GM23338 (cell line): Measurements from ENCODE around the gene ZNF580. TPM values are rescaled to one million over a fixed set of nuclear protein-coding genes. Genes with fewer than 3 reads are reported as not detected.

Experiments
- ATAC-seq: fragments of 200-7000 bp; cut with Tn5 transposase; 3 replicates; pipeline ENCODE4 v1.9.1; 2020
- DNase-seq: peaks from one replicate; pipeline ENCODE4 v3.0.0-alpha.2; 2015; ENCODE audit warnings: low spot score
- H2AFZ ChIP-seq: fragments of 200-600 bp; sonication (generic); 2 replicates; pipeline ENCODE4 v1.8.0; 2016; ENCODE audit warnings: antibody characterized with exemption, mild to moderate bottlenecking, moderate library complexity
- H3F3A ChIP-seq: fragments of 200-600 bp; sonication (generic); replicated peaks from 2 replicates; pipeline ENCODE4 v1.8.0; 2017; ENCODE audit warnings: antibody characterized with exemption, mixed run types, low read depth
- H3K27ac ChIP-seq: fragments of 200-600 bp; sonication (generic); 2 replicates; pipeline ENCODE4 v1.6.1; 2016; ENCODE audit warnings: low read depth
- H3K27me3 ChIP-seq: fragments of 200-600 bp; sonication (generic); 2 replicates; pipeline ENCODE4 v1.8.0; 2016; ENCODE audit warnings: mild to moderate bottlenecking, mixed run types, moderate library complexity; ENCODE audit not compliant: insufficient read depth
- H3K36me3 ChIP-seq: fragments of 200-600 bp; sonication (generic); 2 replicates; pipeline ENCODE4 v1.8.0; 2016; ENCODE audit warnings: mild to moderate bottlenecking; ENCODE audit not compliant: insufficient read depth
- H3K4me1 ChIP-seq: fragments of 200-600 bp; sonication (generic); 2 replicates; pipeline ENCODE4 v1.8.0; 2016; ENCODE audit warnings: mild to moderate bottlenecking, moderate library complexity; ENCODE audit not compliant: insufficient read depth
- H3K4me2 ChIP-seq: fragments of 200-600 bp; sonication (generic); 2 replicates; pipeline ENCODE4 v1.7.1; 2017; ENCODE audit warnings: mixed run types
- H3K4me3 ChIP-seq: fragments of 200-600 bp; sonication (generic); 2 replicates; pipeline ENCODE4 v1.6.1; 2016; ENCODE audit warnings: mixed run types
- H3K79me2 ChIP-seq: fragments of 200-600 bp; sonication (generic); replicated peaks from 2 replicates; pipeline ENCODE4 v1.8.0; 2017; ENCODE audit warnings: mild to moderate bottlenecking; ENCODE audit not compliant: insufficient read depth
- H3K9me2 ChIP-seq: fragments of 200-600 bp; sonication (generic); 2 replicates; pipeline ENCODE4 v1.8.0; 2017; ENCODE audit not compliant: insufficient read depth
- H4K20me1 ChIP-seq: fragments of 200-600 bp; sonication (generic); replicated peaks from 2 replicates; pipeline ENCODE4 v1.8.0; 2017; ENCODE audit warnings: mild to moderate bottlenecking; ENCODE audit not compliant: insufficient read depth
- H3K27ac Mint-ChIP-seq: 2 replicates; pipeline ENCODE4 v1.8.0; 2020; ENCODE audit warnings: inconsistent platforms, mild to moderate bottlenecking, moderate library complexity, mixed read lengths
- H3K27me3 Mint-ChIP-seq: 3 replicates; pipeline ENCODE4 v1.8.0; 2022; ENCODE audit warnings: low read depth, mild to moderate bottlenecking, moderate library complexity, mixed read lengths, inconsistent platforms; ENCODE audit not compliant: insufficient read depth, poor library complexity
- H3K36me3 Mint-ChIP-seq: 3 replicates; pipeline ENCODE4 v1.8.0; 2021; ENCODE audit warnings: low read depth, mild to moderate bottlenecking, inconsistent platforms, moderate library complexity, mixed read lengths
- H3K4me1 Mint-ChIP-seq: 3 replicates; pipeline ENCODE4 v1.8.0; 2020; ENCODE audit warnings: mild to moderate bottlenecking, inconsistent platforms, mixed read lengths
- H3K4me3 Mint-ChIP-seq: 3 replicates; pipeline ENCODE4 v1.8.0; 2021; ENCODE audit warnings: moderate library complexity, mild to moderate bottlenecking, inconsistent platforms, mixed read lengths
- H3K9me3 Mint-ChIP-seq: 3 replicates; pipeline ENCODE4 v1.8.0; 2020; ENCODE audit warnings: moderate library complexity, mild to moderate bottlenecking, inconsistent platforms, mixed read lengths
- CREB1 ChIP-seq: fragments of 250-450 bp; sonication (Bioruptor Pico); IDR thresholded peaks from 2 replicates; pipeline ENCODE4 v1.5.0; 2020; ENCODE audit warnings: low read depth, mild to moderate bottlenecking, moderate library complexity
- EZH2 ChIP-seq: fragments of 200-600 bp; sonication (generic); IDR thresholded peaks from one replicate; pipeline ENCODE4 v1.8.0; 2017; ENCODE audit warnings: antibody characterized with exemption, mild to moderate bottlenecking, low read depth; ENCODE audit not compliant: unreplicated experiment
- EZH2phosphoT487 ChIP-seq: fragments of 200-600 bp; sonication (generic); IDR thresholded peaks from one replicate; pipeline ENCODE4 v1.8.1; 2018; ENCODE audit warnings: antibody characterized with exemption; ENCODE audit not compliant: unreplicated experiment
- JUNB ChIP-seq: IDR thresholded peaks from one replicate; pipeline ENCODE4 v1.6.1; 2016; ENCODE audit warnings: antibody characterized with exemption; ENCODE audit not compliant: unreplicated experiment
- NANOG ChIP-seq: IDR thresholded peaks from 2 replicates; pipeline ENCODE4 v1.6.1; 2016; ENCODE audit warnings: antibody characterized with exemption, borderline replicate concordance
- REST ChIP-seq: IDR thresholded peaks from one replicate; pipeline ENCODE4 v1.6.1; 2018; ENCODE audit warnings: antibody characterized with exemption; ENCODE audit not compliant: unreplicated experiment
- STAT1 ChIP-seq: IDR thresholded peaks from one replicate; pipeline ENCODE4 v1.6.1; 2016; ENCODE audit warnings: antibody characterized with exemption; ENCODE audit not compliant: unreplicated experiment
- ZNF114 ChIP-seq: fragments of 250-450 bp; sonication (Bioruptor Pico); IDR thresholded peaks from 2 replicates; pipeline ENCODE4 v1.5.0; 2020; ENCODE audit warnings: mild to moderate bottlenecking, moderate library complexity
- ZNF331 ChIP-seq: fragments of 250-450 bp; sonication (Bioruptor Pico); IDR thresholded peaks from 2 replicates; pipeline ENCODE4 v1.5.0; 2020; ENCODE audit warnings: low read depth, mild to moderate bottlenecking, moderate library complexity
- polyA plus RNA-seq: library from polyadenylated mRNA; unstranded; fragments of >200 nt; fragmentation: Nextera tagmentation; extraction: Ambion mirVana; gene quantifications from 2 replicates; pipeline ENCODE4 v1.2.1, GENCODE V29; 2016
- total RNA-seq: library from RNA; depleted of rRNA; stranded (reverse); fragments of >200 nt; shearing (Covaris generic); gene quantifications from 2 replicates; pipeline ENCODE4 v1.2.3, GENCODE V29; 2014
- TF ChIP-seq, protein P1 (sequence below), 2 experiments: fragments of 200-600 bp in 1 of 2; sonication (generic) in 1 of 2; conservative IDR thresholded peaks; 2 replicates each; pipeline versions ENCODE4 v1.5.1 to v1.6.1; 2016 to 2017; ENCODE audit warnings: antibody characterized with exemption in 2 of 2, low read depth in 2 of 2, mild to moderate bottlenecking in 2 of 2, moderate library complexity in 1 of 2

The ZNF580 gene
- total and polyA plus RNA-seq, 2 experiments from 2014 or later, result 18.7 to 23.6 TPM

GRCh38 chr19:55663846-55664536 is 23.2 kb downstream of the ZNF580 start:
- Histone ChIP-seq H3K9me2 (no peaks in the 10 kb centered on the region), H2AFZ (no peak overlapping the region), H3K4me2 (no peak overlapping the region), H3K27me3 (no peaks in the 10 kb centered on the region), H3F3A (peaks cover 9% of the 10 kb centered on the region; the same call in 1 of the 2 replicates), H3K4me3 (no peak overlapping the region), H3K4me1 (no peaks in the 10 kb centered on the region), H4K20me1 (peaks cover 49% of the 10 kb centered on the region), H3K36me3 (peaks cover 37% of the 10 kb centered on the region), H3K27ac (no peak overlapping the region), H3K79me2 (peaks cover 94% of the 10 kb centered on the region)
- Mint-ChIP-seq H3K36me3 (peaks cover 90% of the 10 kb centered on the region), H3K27ac (no peak overlapping the region), H3K4me3 (no peak overlapping the region), H3K27me3 (peaks cover 19% of the 10 kb centered on the region), H3K9me3 (peaks cover 5% of the 10 kb centered on the region; the same call in 2 of the 3 replicates), H3K4me1 (peaks cover 6% of the 10 kb centered on the region)
- DNase-seq, result no peak
- no peak for ATAC-seq
- no peak for TF ChIP-seq NANOG
- no peak for TF ChIP-seq JUNB
- no peak for TF ChIP-seq STAT1
- TF ChIP-seq, protein P1, sequence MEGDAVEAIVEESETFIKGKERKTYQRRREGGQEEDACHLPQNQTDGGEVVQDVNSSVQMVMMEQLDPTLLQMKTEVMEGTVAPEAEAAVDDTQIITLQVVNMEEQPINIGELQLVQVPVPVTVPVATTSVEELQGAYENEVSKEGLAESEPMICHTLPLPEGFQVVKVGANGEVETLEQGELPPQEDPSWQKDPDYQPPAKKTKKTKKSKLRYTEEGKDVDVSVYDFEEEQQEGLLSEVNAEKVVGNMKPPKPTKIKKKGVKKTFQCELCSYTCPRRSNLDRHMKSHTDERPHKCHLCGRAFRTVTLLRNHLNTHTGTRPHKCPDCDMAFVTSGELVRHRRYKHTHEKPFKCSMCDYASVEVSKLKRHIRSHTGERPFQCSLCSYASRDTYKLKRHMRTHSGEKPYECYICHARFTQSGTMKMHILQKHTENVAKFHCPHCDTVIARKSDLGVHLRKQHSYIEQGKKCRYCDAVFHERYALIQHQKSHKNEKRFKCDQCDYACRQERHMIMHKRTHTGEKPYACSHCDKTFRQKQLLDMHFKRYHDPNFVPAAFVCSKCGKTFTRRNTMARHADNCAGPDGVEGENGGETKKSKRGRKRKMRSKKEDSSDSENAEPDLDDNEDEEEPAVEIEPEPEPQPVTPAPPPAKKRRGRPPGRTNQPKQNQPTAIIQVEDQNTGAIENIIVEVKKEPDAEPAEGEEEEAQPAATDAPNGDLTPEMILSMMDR (conservative IDR thresholded peaks at IDR 0.05; ENCODE audit: low read depth in 2 of 2), result no peak
- no peak for TF ChIP-seq ZNF331 (CRISPR knock-in tag)
- no peak for TF ChIP-seq EZH2
- TF ChIP-seq REST, result no peak
- no peak for TF ChIP-seq EZH2phosphoT487
- no peak for TF ChIP-seq CREB1 (CRISPR knock-in tag)
- TF ChIP-seq ZNF114 (CRISPR knock-in tag), result no peak
